HuH-7 (cell line): Measurements from ENCODE around the gene WDR4.
"Not testable (repeated sequence)": the region's sequence is repeated elsewhere in the genome, so short reads cannot be mapped to it uniquely, and the experiment has no call there.

Source experiments
- DNase-seq: peaks from one replicate; pipeline ENCODE4 v3.0.0; 2011; ENCODE audit warnings: low spot score

The WDR4 gene

GRCh38 chr21:42852925-42853570 lies 26.3 kb downstream of the WDR4 start:
- no peak for DNase-seq

GRCh38 chr21:42851812-42852665 lies 27.3 kb downstream of the WDR4 start:
- no peak for DNase-seq

- peak; percentile 72 for DNase-seq
Observed at GRCh38 chr21:42850866-42851391, 28.4 kb downstream of the WDR4 start.

- DNase-seq = no peak
Observed at GRCh38 chr21:42850463-42850862, 28.9 kb downstream of the WDR4 start.

GRCh38 chr21:42849759-42850412 lies 29.5 kb downstream of the WDR4 start:
- no peak for DNase-seq

- no peak for DNase-seq
Observed at GRCh38 chr21:42848932-42849758, 30.2 kb downstream of the WDR4 start.

GRCh38 chr21:42848144-42848931 lies 31.0 kb downstream of the WDR4 start:
- not testable (repeated sequence) for DNase-seq

- no peak for DNase-seq
Observed at GRCh38 chr21:42847726-42848125, 31.6 kb downstream of the WDR4 start.

GRCh38 chr21:42847051-42847707 lies 32.2 kb downstream of the WDR4 start:
- no peak for DNase-seq

- no peak for DNase-seq
Observed at GRCh38 chr21:42846221-42846620, 33.1 kb downstream of the WDR4 start.

GRCh38 chr21:42845296-42845965 lies 33.9 kb downstream of the WDR4 start:
- DNase-seq = no peak

- DNase-seq = no peak
Observed at GRCh38 chr21:42844411-42845113, 34.8 kb downstream of the WDR4 start.

GRCh38 chr21:42843056-42843455 lies 36.3 kb downstream of the WDR4 start:
- DNase-seq = no peak

- DNase-seq = not testable (repeated sequence)
Observed at GRCh38 chr21:42841916-42842655, 37.3 kb downstream of the WDR4 start.

- DNase-seq = no peak
Observed at GRCh38 chr21:42841156-42841915, 38.0 kb downstream of the WDR4 start.

- no peak for DNase-seq
Observed at GRCh38 chr21:42840411-42841155, 38.8 kb downstream of the WDR4 start.
